HL-60/S4 treated with retinoic acid at 250 ng/mL for 4 days and 3 days (cell line): ENCODE results near the gene NAB2.
"Not testable (repeated sequence)": the region's sequence is repeated elsewhere in the genome, so short reads cannot be mapped to it uniquely, and the experiment has no call there.

Experiments
- in situ Hi-C: fragments of 300-500 bp; cut with MboI; formaldehyde crosslinking; loops from 2 replicates; pipeline ENCODE4 v1.7.0; 2022; ENCODE audit warnings: low sequenced_read_pairs

The NAB2 gene

GRCh38 chr12:57088354-57089270 is at the start of gene NAB2:
Gene NAB2, plus strand, starts transcription at chr12:57089114. Its CDS starts 158 bp downstream, at chr12:57089272.
- in situ Hi-C loops, result no loop called here

GRCh38 chr12:57040211-57040610 is 48.7 kb upstream of the NAB2 start:
- in situ Hi-C loops, result no loop called here

GRCh38 chr12:57040750-57041149 is 48.2 kb upstream of the NAB2 start:
- in situ Hi-C loops, result no loop called here

- in situ Hi-C loops, result no loop called here
These were observed 46.2 kb upstream of the NAB2 start for GRCh38 chr12:57042695-57043094.

- in situ Hi-C loops, result no loop called here
These were observed 44.4 kb upstream of the NAB2 start for GRCh38 chr12:57044468-57044867.

GRCh38 chr12:57044889-57045288 is 44.0 kb upstream of the NAB2 start:
- in situ Hi-C loops, result no loop called here

- in situ Hi-C loops, result no loop called here
These were observed 42.7 kb upstream of the NAB2 start for GRCh38 chr12:57046086-57046791.

- in situ Hi-C loops, result no loop called here
These were observed 41.7 kb upstream of the NAB2 start for GRCh38 chr12:57046947-57047890.

GRCh38 chr12:57047981-57048380 is 40.9 kb upstream of the NAB2 start:
- in situ Hi-C loops, result no loop called here

GRCh38 chr12:57048423-57049118 is 40.3 kb upstream of the NAB2 start:
- in situ Hi-C loops, result no loop called here

- in situ Hi-C loops, result no loop called here
These were observed 39.8 kb upstream of the NAB2 start for GRCh38 chr12:57049119-57049446.

- in situ Hi-C loops, result no loop called here
These were observed 39.0 kb upstream of the NAB2 start, which contains the start of gene MYO1A for GRCh38 chr12:57049890-57050289. Gene MYO1A, minus strand, starts transcription at chr12:57050129. Its CDS starts 1,806 bp downstream, at chr12:57048323.

- in situ Hi-C loops, result no loop called here
These were observed 37.9 kb upstream of the NAB2 start for GRCh38 chr12:57051011-57051410.

GRCh38 chr12:57053146-57053545 is 35.8 kb upstream of the NAB2 start:
- in situ Hi-C loops, result not testable (repeated sequence)

- in situ Hi-C loops, result not testable (repeated sequence)
These were observed 35.0 kb upstream of the NAB2 start for GRCh38 chr12:57053901-57054300.

- in situ Hi-C loops, result no loop called here
These were observed 33.1 kb upstream of the NAB2 start for GRCh38 chr12:57055824-57056223.

GRCh38 chr12:57057067-57057751 is 31.7 kb upstream of the NAB2 start:
- in situ Hi-C loops, result no loop called here

GRCh38 chr12:57058454-57058853 is 30.5 kb upstream of the NAB2 start:
- in situ Hi-C loops, result no loop called here

GRCh38 chr12:57063991-57064685 is 24.8 kb upstream of the NAB2 start:
- in situ Hi-C loops, result no loop called here
